GM19035 (cell line): ENCODE data around the gene PACSIN1.

Source experiments
- ATAC-seq: cut with Tn5 transposase; IDR thresholded peaks from one replicate; pipeline ENCODE4 v1.9.1; 2021; ENCODE audit not compliant: unreplicated experiment

PACSIN1 gene

DNA sequence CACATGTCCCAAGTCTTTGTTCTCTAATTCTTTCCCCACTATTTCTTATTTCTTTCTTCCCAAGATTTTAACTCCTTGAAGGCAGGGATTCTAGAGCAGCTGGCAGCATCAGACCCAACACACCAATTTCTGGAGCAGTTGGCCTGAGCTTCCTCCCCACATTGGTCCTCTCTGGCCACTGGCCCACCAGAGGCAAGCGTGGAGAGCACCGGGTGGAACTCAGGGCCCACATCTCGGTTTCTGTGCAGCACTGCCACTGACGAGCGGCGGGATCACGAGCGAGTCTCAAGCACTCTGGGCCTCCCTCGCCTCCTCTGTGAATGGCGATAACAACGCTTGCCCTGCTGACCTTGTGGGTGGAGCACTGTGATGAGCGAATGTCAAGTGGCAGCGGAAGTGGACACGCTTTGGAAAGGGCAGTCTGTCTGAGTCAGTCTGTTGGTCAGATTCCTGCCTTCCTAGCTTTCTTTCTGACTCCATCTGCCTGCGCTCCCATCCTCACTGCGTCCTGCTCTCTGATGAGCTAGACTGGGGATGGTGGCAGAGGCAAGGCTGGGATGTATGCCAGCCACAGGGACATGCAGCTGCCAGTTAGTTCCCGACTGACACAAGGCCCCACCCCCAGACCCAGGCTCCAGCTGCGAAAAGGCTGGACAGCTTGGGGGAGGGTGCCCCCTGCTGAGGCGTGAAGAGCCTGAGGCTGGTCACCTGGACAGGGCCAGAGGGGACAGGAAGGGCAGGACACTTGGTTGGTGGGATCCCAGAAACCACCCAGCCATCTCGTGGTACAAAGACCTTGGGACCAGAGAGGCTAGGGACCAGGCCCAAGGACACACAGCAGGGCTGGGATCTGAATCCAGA lies 94.7 kb downstream of the PACSIN1 start:
- ATAC-seq, result no peak

DNA sequence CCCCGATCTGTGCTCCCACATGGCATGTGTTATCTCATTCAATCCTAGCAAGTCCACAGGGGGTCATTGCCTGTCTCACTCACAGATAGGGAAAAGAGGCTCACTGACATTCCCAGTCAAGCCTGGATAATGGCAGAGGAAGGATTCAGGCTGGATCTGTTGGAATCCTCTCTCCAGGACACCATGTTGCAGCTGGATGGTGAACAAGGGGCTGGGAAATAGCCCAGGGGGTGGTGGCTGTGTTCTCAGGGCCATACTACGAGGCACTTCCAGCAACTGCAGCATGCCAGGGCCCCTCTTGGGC lies 95.3 kb downstream of the PACSIN1 start:
- no peak for ATAC-seq

DNA sequence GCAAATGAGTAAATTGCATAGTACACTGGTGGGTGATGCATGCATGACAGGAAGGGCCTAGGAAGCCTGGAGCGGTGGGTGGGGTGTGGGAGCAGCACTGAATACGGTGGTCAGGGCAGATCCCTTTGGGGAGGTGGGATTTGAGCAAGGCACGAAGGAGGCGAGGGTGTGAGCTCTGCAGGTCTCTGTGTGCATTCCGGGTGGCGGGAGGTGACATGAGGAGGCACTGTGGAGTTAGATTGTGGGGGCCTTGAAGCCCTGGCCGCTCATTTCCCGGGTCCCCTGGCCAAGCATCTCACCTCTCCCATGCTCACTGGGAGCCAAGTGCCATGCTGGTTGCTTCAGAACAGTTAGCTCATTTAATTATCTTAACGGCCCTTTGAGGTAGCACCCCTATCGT lies 96.5 kb downstream of the PACSIN1 start:
- ATAC-seq, result no peak

DNA sequence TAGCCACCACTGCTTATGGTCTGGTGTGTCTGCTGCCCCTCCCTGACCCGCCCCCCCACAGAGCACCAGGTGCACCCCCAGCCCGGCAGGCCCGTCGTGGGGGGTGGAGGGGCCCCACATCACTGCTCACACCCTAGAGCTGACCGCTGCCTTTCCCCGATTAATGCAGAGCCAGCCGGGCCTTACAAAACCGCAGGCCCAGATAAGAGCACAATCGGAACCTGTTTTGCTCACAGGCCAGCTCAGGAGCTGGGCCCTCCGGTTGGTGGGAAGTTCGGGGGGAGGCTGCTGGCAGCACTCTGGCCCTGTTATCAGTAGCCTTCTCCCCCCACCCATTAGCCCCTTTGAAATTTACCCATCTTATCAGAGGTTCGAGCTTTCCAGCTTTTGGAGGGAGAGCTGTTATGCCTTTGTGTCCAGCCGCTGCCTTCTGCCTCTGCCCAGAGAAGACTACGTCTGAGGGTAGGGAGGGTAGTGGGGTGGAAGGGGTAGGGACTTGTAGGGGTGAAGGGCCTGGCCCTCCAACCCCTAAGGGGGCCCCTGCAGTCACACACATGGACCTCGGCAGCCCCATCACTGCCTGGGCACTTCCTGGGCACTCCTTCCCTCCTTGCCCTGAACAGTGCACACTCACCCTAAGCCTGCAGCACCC lies 97.1 kb downstream of the PACSIN1 start:
- no peak for ATAC-seq

DNA sequence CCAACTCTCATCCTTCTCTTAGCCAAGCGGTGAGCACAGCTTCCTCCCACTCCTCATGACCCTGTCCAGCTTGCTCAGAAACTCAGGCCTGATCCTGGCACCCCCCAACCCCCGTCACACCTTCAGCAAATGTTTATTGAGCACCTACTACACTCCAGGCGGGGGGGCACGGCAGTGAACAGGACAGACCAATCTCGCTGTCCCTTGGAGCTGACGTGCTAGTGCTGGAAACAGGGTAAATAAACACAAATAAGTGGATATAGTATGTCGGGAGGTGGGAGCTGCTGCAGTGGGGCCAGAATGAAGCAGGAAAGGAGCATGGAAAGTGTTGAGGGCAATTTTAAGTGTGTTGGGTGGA lies 97.6 kb downstream of the PACSIN1 start:
- no peak for ATAC-seq

DNA sequence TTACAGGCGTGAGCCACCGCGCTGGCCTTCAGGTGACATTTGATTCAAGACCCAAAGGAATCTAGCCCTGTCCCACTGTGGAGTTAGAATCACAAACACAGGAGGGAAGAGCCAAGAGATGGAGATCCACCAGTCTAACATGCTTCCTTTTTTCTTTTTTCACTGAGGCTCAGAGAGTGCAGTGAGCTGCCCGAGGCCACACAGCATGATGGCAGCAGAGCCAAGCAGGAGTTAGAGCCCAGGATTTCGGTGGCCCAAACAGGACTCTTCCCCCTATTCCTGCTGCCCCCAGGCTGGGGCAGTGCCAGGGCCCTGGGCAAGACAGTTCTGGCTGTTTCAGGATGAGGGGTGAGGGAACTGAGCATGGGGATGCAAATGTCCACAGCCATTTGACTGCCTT lies 98.3 kb downstream of the PACSIN1 start:
- no peak for ATAC-seq

DNA sequence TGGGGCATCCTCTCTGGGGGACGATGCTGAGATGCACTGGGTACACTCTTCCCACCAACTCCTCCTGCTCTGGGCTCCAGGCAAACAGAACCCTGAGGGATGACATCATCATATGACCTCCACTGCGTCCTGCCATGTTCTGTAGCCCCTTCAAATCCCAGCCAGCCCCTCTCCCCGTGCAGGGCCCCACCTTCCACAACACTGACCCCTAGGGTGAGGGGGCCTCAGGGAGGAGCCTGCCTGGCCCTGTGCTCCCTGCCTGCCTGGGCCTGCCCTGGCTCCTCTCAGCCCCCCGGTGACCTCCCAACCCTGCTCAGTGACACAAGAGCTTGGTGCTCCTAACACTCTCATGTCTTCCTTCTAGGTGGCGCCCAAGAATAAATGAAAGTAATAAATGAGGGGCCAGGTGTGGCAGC lies 99.9 kb downstream of the PACSIN1 start:
- no peak for ATAC-seq

DNA sequence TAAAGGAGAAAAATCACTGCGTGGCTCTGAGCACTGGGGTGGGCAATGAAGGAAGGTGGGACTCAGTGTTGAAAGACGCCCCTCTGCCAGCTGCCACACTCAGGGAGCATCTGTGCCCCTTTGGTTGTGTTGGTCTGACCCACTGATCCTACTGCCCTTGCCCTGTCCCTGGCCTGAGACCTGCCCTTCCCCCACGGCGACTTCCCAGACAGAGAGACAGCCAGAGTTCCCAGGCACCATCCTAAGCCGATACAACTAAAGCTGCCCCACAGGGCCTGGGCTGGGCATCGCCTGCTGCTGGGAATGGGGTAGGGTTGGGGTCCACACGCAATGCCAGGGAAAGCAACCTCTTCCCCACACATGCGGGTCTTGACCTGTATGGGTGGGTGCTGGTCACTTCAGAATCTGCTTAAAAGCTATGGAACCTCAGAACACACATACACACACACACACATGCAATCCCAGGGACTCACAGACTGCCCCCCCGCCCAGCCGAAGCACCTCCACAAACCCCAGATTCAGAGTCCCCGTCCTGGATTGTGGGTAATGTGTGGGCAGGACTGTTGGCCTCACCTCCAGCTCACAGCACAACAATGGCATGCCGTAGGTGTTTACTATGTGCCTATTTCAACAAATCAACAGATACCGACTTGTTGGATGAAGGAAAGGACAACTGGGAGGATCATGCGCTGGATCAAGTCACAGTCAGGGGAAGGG lies 101.1 kb downstream of the PACSIN1 start:
- no peak for ATAC-seq

DNA sequence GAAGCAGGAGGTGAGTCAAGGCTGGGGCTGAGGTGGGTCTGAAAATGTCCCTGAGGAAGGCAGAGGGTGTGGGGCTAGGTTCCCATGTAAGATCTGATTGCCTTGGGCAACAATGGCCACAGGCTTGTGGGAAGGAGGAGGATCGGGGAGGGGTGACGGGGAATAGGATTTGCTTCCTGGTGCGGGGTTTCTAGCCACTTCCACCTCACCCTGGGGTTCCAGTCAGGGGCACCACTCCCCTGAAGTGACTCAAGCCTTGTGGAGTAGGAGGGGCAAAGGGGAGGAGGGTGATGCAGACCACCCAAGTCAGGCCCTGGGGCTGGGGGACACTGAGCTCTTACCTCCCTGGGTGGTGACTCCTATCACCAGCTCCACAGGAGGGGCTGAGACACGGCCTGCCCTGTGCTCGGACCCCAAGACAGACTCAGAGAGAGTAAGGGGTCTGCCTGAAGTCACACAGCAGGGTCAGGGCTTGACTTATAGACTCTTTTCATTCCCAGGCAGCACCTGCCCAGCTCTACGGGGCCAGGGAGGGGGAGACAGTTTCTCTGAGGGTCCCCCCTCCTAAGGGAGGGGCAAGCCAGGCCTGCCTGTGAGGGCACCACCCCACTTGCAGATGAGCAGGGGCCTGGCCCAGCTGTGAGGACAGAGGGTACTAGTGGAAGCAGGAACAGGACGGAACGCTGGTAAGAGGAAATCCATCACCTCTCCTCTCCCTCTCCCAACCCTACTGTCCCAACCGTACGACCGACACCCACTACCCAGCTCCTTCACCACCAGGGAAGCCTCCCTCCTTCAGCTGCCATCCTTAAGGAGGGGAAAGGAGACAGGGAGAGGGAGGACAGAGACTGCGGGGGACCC lies 102.7 kb downstream of the PACSIN1 start:
- no peak for ATAC-seq

DNA sequence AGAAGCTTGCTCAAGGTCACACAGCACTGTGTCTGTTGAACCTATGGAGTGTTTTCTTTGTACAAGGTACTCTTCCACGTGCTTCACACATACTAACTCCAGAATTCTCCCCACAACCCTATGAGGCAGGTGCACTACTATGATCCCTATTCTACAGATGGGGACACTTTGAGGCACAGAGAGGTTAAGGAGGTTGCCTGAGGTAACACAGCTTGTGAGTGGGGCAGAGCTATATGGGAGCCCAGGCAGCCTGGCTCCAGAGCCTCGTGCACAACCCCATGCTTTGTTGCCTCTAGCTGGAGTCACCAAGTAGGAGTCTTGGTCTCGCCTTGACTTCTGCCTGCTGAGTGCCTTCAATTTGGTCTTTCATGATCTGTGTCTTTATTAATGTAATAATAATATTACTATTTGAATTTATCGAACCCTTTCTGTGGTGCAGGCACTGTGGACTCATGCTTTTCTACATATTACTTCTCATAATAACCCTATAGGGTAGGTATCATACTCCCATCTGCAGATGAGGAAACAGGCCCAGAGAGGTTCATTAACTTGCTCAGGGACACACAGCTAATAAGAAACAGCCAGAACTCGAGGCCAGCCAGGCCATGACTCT lies 103.6 kb downstream of the PACSIN1 start:
- ATAC-seq, result no peak

DNA sequence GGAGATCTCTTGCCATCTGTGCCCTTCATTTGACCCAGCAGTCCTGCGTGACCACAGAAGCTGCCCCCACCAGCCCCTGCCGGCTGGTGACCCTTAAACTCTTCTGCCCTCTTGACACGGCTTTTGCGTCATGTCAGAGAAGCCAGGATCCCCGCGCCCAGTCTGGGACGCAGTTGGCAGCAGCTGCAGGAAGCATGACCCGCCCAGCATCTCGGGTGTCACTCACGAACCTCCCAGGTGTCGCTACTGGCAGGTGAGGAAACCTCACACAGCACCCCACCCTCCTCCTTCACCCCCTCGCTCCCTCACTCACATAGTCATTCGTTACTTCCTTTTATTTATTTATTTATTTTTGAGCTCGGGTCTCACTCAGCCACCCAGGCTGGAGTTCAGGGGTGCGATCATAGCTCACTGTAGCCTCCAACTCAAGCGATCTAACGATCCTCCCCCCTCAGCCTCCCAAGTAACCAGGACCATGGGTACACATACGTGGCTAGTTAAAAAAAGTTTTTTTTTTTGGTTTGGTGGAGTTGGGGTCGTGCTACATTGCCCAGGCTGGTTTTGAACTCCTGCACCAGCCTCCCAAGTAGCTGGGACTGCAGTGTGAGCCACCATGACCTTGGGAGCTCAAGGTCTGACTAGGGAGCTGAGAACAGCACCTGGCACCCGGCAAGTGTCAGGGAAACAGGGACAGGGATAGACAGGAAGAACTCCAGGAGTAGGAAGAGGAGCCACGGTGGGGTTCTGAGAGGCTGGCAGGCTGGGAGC lies 104.4 kb downstream of the PACSIN1 start:
- ATAC-seq, result no peak

DNA sequence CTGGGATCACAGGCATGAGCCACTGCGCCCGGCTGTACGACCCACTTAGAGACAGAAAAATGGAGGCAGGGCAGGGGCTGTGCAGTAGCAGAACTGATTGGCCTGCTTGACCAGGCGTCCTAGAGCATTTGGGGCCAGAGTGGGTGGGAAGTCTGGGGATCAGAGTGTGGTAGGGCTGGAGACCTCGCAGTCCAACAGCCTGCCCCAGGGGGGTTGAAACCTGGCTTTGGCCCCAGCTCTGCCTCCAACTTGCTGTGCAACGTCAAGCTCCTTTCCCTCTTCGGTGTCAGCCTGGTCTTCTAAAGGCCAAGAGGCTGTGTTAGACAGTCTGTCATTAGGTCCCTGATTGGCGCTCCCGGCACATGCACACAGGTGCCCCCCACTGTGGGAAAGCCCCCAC lies 105.5 kb downstream of the PACSIN1 start:
- no peak for ATAC-seq

DNA sequence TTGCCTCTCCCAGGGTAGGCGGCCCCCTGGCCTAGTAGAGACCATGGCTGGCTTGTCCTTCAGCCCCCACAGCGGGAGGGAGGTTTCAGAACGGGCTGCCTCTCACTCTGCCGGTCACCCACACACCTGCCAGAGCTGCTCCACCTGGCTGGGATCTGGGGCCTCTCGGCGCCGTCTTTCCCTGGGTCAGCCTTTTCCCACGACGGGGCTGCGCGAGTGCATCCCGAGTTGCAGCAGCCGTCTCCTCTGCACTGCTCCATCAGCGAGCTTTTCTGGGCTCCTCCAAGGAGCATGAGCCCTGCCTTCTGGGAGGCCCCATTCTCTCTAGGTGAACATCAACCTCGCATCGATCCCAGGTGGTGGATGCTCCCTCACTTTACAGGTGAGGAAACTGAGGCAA lies 106.1 kb downstream of the PACSIN1 start:
- no peak for ATAC-seq

DNA sequence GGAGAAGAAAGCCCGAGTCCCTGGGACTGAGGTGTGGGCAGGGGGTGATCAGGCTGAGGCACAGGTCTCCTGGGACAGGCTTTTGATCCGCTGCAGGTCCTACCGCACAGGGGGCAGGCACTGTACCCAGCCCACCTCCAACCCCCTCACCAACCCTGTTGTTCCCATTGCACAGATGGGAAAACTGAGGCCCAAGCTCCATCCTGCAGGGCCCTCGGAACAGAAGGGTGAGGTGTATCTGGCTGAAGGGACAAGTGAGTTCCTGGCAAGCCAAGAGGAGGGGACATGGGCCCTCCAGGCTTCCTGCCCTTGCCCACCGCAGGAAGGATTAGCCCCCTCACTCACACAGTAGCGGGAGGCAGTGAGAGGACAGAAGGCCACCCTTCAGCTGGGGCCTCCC lies 106.7 kb downstream of the PACSIN1 start:
- ATAC-seq, result no peak

DNA sequence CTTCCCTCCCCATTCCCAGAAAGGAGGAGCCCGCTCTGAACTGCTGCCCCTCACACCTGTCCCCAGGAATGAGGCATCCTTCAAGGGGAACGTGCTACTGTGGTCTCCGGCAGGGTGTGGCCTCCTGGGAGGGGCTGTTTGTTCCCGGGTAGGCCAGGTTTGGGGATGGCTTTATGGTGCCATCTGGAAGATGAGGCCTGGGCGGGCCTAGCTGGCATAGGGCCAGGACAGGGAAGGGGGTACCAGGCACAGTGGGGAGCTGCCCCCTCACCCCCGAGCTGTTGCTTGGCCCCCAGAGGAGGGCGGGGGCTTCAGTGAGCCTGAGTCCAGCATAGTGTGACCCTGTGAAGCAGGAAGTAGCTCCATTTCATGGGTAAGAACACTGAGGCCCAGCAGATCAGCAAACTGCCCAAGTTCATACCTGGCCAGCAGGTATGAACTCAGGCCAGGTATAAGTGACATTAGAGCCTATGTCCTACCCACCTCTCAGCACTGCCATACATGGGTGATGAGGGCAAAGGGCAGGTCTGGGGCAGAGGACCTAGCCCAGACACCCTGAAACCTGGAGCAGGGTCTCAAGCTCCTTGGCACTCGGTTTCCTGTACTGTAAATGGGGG lies 107.8 kb downstream of the PACSIN1 start:
- no peak for ATAC-seq

DNA sequence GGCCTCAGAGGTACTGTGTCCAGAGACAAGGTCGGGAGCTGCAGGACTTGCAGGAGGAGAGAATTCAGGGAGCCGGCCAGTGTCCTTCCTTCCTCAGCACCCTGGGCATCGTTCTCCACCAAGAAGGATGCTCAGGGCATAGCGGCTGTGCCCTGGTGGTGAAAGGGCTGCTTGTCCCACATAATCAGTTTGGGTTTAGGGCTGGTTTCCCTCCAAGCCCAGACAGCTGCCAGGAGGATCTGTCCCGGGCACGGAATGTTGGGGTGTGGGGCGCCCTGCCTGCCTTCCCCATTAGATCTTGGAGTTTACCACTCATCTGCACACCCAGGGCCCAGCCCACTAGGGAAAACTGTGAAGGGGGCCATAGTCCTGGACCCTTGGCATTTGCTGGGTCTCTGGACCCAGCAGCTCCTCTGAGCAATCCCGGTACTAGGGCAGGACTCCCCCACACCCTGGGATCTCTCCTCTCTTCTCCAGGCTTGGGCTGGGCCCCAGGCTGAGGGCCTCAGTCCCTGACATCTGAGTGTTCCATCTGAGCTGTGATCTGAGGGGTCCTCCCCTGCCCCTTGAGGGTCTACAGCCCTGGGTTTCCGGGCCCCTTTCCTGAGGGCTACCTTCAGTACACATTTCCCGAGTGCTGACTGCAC lies 108.9 kb downstream of the PACSIN1 start:
- no peak for ATAC-seq

DNA sequence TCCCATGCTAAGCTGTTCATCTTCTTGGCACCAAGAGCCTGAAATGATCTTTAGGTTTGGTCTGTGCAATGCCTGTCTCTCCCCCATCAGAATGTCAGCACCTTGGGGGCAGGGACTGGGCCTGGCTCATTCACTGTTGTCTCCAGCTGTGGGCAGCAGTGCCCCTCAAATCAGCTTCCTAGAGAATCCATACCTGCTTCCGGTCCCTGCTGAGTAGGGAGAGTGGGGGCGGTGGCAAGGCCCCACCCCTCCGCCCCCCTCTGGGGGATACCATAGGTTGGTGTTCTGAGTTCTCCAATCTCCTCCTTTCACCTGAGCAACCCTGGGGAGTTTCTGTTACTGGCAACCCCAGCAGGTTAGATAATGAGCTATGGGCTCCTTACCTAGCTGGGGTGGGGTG lies 109.5 kb downstream of the PACSIN1 start:
- no peak for ATAC-seq

DNA sequence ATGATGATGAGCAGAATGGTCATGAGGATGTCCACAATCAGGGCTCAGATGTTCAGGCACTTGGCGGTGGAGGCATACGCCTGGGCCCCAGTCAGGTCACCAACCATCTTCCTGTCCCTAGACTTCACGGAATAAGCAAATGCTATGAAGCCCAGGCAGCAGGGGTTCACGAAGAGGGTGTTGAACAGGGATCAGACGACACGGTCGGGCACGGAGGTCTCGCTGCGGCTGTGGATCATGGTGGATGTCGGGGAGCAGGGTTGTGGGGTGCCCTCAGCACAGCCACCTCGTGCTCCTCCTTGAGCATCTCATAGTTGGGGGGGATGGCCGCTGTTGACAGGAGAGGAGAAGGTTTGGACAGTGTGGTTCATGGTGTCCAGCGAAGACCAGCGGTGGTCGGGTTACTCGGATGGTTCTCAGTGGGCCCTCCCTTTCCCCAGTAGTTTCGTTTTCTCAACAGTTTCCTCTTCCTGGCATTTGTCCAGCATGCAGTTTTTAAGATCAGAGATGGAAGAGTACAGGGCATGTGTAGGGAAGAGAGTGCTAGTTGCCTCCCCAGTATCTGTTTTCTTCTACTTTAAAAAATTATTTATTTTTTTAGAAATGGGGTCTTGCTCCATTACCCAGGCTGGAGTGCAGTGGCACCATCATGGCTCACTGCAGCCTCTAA lies 110.5 kb downstream of the PACSIN1 start:
- no peak for ATAC-seq
